Esophagus muscularis mucosa (tissue), 3 donors: ENCODE results near the gene MAPK4.

Source experiments
- EP300 ChIP-seq: sonication (generic); formaldehyde crosslinking; IDR thresholded peaks from one replicate; pipeline ENCODE4 v1.6.1; 2017; ENCODE audit warnings: antibody characterized with exemption
- POLR2A ChIP-seq: fragments of 450-650 bp; IDR thresholded peaks from one replicate; pipeline ENCODE4 v1.6.1; 2017; ENCODE audit warnings: antibody characterized with exemption, moderate library complexity, mild to moderate bottlenecking, low read depth
- POLR2AphosphoS5 ChIP-seq, 2 donors: sonication (generic); formaldehyde crosslinking; IDR thresholded peaks; one replicate each; pipeline ENCODE4 v1.6.1; 2017; ENCODE audit warnings: antibody characterized with exemption in 2 of 2

DNA sequence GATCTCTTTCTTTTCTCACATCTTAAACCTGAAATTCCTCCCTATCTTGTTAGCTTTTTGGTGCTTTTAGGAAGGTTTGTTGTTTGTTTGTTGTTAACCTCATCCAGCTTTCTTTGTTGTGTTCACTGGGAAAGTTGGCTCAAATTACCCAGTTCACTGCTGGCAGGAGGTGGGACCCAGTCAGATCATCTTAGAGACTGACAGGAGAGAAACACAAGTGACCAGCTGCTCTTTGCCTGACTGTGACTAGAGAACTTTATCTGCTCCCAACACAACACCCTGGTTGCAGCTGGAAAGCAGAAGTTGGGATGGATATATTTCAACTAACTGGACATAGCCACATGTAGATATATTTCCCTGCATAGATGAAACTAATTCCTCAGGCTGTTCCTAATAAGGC lies 10.0 kb downstream of the MAPK4 start:
- TF ChIP-seq POLR2A = no peak
- TF ChIP-seq POLR2AphosphoS5 (IDR thresholded peaks at IDR 0.05) = no peak
- no peak for TF ChIP-seq EP300
